ENCODE data around the gene HMGCS2.

DNA sequence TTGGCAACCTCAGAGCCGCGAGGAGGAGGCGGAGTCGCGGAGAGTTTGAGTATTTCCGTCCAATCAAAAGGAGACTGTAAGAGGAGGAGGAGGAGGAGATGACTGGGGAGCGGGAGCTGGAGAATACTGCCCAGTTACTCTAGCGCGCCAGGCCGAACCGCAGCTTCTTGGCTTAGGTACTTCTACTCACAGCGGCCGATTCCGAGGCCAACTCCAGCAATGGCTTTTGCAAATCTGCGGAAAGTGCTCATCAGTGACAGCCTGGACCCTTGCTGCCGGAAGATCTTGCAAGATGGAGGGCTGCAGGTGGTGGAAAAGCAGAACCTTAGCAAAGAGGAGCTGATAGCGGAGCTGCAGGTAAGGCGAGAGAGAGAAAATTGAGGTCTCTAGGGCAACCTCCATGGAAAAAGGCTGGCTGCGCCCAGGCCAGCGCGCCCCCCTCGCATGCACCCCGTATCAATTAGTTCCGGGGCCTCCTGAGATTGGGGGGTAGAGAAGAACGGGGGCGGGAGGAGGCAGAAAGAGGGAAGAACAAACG lies 56.8 kb downstream of the HMGCS2 start, which contains the start of gene PHGDH:
- TF ChIP-seq, protein P1, sequence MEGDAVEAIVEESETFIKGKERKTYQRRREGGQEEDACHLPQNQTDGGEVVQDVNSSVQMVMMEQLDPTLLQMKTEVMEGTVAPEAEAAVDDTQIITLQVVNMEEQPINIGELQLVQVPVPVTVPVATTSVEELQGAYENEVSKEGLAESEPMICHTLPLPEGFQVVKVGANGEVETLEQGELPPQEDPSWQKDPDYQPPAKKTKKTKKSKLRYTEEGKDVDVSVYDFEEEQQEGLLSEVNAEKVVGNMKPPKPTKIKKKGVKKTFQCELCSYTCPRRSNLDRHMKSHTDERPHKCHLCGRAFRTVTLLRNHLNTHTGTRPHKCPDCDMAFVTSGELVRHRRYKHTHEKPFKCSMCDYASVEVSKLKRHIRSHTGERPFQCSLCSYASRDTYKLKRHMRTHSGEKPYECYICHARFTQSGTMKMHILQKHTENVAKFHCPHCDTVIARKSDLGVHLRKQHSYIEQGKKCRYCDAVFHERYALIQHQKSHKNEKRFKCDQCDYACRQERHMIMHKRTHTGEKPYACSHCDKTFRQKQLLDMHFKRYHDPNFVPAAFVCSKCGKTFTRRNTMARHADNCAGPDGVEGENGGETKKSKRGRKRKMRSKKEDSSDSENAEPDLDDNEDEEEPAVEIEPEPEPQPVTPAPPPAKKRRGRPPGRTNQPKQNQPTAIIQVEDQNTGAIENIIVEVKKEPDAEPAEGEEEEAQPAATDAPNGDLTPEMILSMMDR (IDR thresholded peaks at IDR 0.05), result no peak
- TF ChIP-seq POLR2A (IDR thresholded peaks at IDR 0.05), result peak; percentile 70 to 93 (median 90)

All from body of pancreas (tissue), 4 donors.